ENCODE measurements around the gene HYAL1.
"Not testable (repeated sequence)": the region's sequence is repeated elsewhere in the genome, so short reads cannot be mapped to it uniquely, and the experiment has no call there.

Gene HYAL1

DNA sequence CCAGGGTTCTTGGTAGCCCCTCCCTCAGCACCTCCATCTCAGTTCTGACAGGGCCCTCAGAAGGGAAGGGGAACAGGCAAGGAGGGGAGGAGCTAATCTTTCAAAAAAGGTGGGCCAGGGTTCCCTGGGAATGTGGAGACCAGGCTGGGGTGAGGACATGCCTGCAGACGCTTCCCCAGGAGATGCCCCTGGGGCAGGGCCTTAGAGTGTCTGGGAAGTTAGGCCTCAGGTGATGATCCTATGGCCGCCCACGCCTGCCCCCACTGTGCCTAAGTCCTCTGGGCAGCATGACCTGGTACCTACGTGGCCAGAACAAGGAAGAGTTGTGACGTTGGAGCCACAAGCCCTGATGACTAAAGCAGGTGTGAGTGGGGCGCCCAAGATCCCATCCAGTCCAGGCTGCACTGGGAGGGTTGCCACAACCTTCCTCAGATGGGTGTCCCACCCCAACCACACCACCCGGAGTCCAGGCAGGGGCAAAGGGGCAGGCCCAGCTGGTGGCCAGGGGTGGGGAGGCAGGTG is 38.3 kb downstream of the HYAL1 start:
- no peak for FAIRE-seq
- DNase-seq (ENCODE audit: insufficient read length, low spot score), result no peak
- TF ChIP-seq, protein P1, sequence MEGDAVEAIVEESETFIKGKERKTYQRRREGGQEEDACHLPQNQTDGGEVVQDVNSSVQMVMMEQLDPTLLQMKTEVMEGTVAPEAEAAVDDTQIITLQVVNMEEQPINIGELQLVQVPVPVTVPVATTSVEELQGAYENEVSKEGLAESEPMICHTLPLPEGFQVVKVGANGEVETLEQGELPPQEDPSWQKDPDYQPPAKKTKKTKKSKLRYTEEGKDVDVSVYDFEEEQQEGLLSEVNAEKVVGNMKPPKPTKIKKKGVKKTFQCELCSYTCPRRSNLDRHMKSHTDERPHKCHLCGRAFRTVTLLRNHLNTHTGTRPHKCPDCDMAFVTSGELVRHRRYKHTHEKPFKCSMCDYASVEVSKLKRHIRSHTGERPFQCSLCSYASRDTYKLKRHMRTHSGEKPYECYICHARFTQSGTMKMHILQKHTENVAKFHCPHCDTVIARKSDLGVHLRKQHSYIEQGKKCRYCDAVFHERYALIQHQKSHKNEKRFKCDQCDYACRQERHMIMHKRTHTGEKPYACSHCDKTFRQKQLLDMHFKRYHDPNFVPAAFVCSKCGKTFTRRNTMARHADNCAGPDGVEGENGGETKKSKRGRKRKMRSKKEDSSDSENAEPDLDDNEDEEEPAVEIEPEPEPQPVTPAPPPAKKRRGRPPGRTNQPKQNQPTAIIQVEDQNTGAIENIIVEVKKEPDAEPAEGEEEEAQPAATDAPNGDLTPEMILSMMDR (IDR thresholded peaks at IDR 0.05; ENCODE audit: insufficient read depth, missing control alignments), result no peak

DNA sequence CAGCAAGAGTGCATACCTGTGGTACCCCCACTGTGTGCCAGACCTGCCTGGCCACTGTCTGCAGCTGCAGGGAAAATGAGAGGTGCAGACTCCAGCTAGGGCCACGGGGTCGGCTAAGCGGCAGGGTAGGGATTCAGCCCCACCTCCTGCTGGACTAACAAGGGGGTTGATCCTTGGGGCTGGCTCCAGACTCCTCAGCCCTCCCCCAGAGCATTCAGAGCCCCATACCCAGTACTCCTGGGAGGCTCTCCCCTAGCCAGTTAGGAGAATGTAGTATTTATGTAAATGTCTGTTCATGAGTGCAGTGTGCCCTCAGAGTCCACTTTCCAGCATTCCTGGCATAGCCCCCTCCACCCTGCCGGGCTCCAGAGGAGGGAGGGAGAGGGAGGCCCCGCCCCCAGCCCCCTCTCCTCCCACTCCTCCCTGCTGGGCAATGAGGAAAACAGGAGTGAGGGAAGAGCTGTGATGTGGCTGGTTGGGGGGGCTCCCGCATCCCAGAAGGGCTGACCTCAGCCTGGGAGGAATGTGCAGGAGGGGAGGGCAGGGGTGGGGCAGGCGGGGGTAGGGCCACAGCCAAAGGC is 38.9 kb downstream of the HYAL1 start:
- FAIRE-seq, result no peak

DNA sequence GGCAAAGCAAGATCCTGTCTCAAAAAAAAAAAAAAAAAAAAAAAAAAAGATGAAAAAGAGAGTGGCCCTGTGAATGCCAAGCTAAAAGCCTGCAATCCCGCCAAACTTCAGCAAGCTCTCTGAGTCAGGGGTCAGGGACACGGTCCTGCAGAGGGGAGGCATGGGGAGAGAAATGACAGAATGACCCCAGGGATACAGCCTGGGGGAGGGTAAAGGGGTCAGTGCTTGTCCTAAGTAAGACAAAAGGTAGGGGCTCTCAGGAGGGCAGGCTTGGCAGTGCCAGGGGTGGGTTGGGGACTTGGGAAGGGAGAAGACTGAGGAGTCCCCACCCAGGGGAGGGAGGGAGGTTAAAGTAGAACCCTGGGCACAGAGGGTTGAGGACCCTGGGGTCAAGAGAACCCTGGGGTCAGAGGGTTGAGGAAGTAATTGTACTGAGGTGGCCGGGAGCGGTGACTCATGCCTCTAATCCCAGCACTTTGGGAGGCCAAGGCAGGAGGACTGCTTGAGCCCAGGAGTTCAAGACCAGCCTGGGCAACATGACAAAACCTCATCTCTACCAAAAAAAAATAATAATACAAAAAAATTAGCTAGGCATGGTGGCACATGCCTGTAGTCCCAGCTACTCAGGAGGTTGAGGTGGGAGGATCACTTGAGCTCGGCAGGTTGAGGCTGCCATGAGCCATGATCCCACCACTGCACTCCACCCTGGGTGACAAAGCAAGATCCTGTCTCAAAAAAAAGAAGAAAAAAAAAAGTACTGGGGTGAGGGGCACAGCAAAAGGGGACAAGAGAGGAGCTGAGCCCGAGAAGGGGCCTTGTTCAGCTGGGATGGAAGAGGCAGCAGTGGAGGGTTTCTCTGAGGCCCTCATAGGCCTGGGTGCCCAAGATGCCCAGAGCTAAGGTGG is 39.6 kb downstream of the HYAL1 start:
- TF ChIP-seq, protein P1 (IDR thresholded peaks at IDR 0.05; ENCODE audit: insufficient read depth, missing control alignments), result no peak
- DNase-seq (ENCODE audit: insufficient read length, low spot score), result no peak
- FAIRE-seq, result no peak

More for the DNA sequence above, 38.9 kb downstream of the HYAL1 start:
- TF ChIP-seq, protein P1 (IDR thresholded peaks at IDR 0.05; ENCODE audit: insufficient read depth, missing control alignments), result no peak
- peak; percentile 51 for DNase-seq (ENCODE audit: insufficient read length, low spot score)

DNA sequence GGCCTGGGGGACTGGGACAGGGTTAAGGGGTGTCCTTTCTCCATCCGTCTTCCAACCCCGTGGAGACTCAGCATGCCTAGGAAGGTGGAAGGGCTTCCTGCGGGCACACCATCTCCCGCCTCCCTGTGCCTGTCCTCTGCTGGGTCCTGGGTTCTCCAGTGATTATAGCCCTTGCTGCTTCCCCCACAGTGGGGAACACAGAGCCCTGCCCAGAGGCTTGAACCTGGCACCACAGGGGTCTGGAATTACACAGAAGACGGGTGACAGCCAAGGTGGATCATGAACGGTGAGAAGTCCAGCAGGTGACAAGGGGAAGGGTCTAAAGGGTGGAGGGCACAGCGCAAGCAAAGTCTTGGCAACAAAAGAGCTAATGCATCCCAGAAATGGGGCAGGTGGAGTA is 40.6 kb downstream of the HYAL1 start:
- TF ChIP-seq, protein P1 (IDR thresholded peaks at IDR 0.05; ENCODE audit: insufficient read depth, missing control alignments), result no peak
- DNase-seq (ENCODE audit: insufficient read length, low spot score), result no peak
- no peak for FAIRE-seq

DNA sequence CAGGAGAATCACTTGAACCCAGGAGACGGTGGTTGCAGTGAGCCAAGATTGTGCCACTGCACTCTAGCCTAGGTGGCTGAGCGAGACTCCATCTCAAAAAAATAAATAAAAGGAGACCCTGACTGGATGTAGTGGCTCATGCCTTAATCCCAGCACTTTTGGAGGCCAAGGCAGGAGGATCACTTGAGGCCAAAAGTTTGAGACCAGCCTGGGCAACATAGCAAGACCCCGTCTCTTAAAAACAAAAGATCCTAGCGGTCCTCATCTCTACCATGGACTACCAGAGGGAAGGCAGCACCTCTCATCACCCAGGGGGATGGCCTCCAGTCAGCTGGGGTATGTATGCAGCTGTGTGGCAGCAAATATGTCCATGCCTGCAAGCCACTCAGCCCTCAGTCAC is 41.2 kb downstream of the HYAL1 start:
- not testable (repeated sequence) for FAIRE-seq; DNase-seq (ENCODE audit: insufficient read length, low spot score)

DNA sequence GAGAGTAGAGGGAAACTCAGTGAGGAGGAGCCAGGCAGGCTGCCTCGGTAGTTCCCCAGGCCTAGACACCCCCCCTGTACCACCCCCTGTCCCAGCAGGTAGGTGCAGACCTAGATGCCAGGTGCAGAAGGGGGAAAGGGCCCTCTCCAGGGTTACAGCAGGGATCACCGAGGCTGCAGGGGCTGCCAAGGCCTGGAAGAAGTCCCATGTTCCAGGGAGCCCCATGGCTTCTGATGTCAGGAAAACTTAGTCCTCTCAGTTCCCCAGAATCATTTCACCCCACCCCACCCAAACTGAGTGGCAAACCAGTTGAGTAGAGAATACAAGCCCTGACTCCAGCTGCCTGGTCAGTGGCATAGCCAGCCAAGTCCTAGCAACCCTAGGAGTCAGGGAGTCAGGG is 41.9 kb downstream of the HYAL1 start:
- FAIRE-seq, result no peak
- TF ChIP-seq, protein P1 (IDR thresholded peaks at IDR 0.05; ENCODE audit: insufficient read depth, missing control alignments), result no peak
- no peak for DNase-seq (ENCODE audit: insufficient read length, low spot score)

DNA sequence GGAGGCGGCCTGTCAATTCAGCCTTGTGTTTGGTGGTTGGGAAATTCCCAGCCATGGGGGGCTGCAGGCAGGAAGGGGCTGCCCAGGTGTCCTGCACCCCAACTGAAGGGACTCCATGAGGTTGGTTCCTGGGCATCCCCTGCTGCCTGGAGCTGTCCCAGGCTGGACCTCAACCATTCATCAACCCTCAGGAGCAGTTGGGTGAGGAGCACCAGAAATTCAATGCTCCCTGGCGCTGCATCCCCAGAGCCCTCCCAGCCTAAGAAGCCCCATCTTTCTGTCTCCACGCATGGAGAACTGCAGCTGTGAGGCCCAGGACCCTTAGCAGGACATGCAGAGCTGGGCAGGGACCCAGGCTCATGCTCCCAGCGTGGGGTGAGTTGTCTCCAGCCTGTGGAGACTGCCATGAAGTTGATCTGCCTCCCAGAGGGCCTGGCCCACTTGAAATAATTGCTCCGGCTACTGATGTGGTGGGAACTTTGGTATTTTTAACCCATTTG is 42.4 kb downstream of the HYAL1 start:
- TF ChIP-seq, protein P1 (IDR thresholded peaks at IDR 0.05; ENCODE audit: insufficient read depth, missing control alignments), result no peak
- FAIRE-seq (no peak), DNase-seq (ENCODE audit: insufficient read length, low spot score) (no peak)

Measured in D721Med (cell line).